GM23338 (cell line): Measurements from ENCODE around the gene TBC1D14. TPM values are rescaled to one million over a fixed set of nuclear protein-coding genes. Genes with fewer than 3 reads are reported as not detected.

Experiments used
- ATAC-seq: fragments of 200-7000 bp; cut with Tn5 transposase; 3 replicates; pipeline ENCODE4 v1.9.1; 2020
- DNase-seq: peaks from one replicate; pipeline ENCODE4 v3.0.0-alpha.2; 2015; ENCODE audit warnings: low spot score
- H2AFZ ChIP-seq: fragments of 200-600 bp; sonication (generic); 2 replicates; pipeline ENCODE4 v1.8.0; 2016; ENCODE audit warnings: antibody characterized with exemption, mild to moderate bottlenecking, moderate library complexity
- H3F3A ChIP-seq: fragments of 200-600 bp; sonication (generic); replicated peaks from 2 replicates; pipeline ENCODE4 v1.8.0; 2017; ENCODE audit warnings: antibody characterized with exemption, mixed run types, low read depth
- H3K27ac ChIP-seq: fragments of 200-600 bp; sonication (generic); 2 replicates; pipeline ENCODE4 v1.6.1; 2016; ENCODE audit warnings: low read depth
- H3K27me3 ChIP-seq: fragments of 200-600 bp; sonication (generic); 2 replicates; pipeline ENCODE4 v1.8.0; 2016; ENCODE audit warnings: mild to moderate bottlenecking, mixed run types, moderate library complexity; ENCODE audit not compliant: insufficient read depth
- H3K36me3 ChIP-seq: fragments of 200-600 bp; sonication (generic); 2 replicates; pipeline ENCODE4 v1.8.0; 2016; ENCODE audit warnings: mild to moderate bottlenecking; ENCODE audit not compliant: insufficient read depth
- H3K4me1 ChIP-seq: fragments of 200-600 bp; sonication (generic); 2 replicates; pipeline ENCODE4 v1.8.0; 2016; ENCODE audit warnings: mild to moderate bottlenecking, moderate library complexity; ENCODE audit not compliant: insufficient read depth
- H3K4me2 ChIP-seq: fragments of 200-600 bp; sonication (generic); 2 replicates; pipeline ENCODE4 v1.7.1; 2017; ENCODE audit warnings: mixed run types
- H3K4me3 ChIP-seq: fragments of 200-600 bp; sonication (generic); 2 replicates; pipeline ENCODE4 v1.6.1; 2016; ENCODE audit warnings: mixed run types
- H3K79me2 ChIP-seq: fragments of 200-600 bp; sonication (generic); replicated peaks from 2 replicates; pipeline ENCODE4 v1.8.0; 2017; ENCODE audit warnings: mild to moderate bottlenecking; ENCODE audit not compliant: insufficient read depth
- H3K9me2 ChIP-seq: fragments of 200-600 bp; sonication (generic); 2 replicates; pipeline ENCODE4 v1.8.0; 2017; ENCODE audit not compliant: insufficient read depth
- H4K20me1 ChIP-seq: fragments of 200-600 bp; sonication (generic); replicated peaks from 2 replicates; pipeline ENCODE4 v1.8.0; 2017; ENCODE audit warnings: mild to moderate bottlenecking; ENCODE audit not compliant: insufficient read depth
- H3K27ac Mint-ChIP-seq: 2 replicates; pipeline ENCODE4 v1.8.0; 2020; ENCODE audit warnings: inconsistent platforms, mild to moderate bottlenecking, moderate library complexity, mixed read lengths
- H3K27me3 Mint-ChIP-seq: 3 replicates; pipeline ENCODE4 v1.8.0; 2022; ENCODE audit warnings: low read depth, mild to moderate bottlenecking, moderate library complexity, mixed read lengths, inconsistent platforms; ENCODE audit not compliant: insufficient read depth, poor library complexity
- H3K36me3 Mint-ChIP-seq: 3 replicates; pipeline ENCODE4 v1.8.0; 2021; ENCODE audit warnings: low read depth, mild to moderate bottlenecking, inconsistent platforms, moderate library complexity, mixed read lengths
- H3K4me1 Mint-ChIP-seq: 3 replicates; pipeline ENCODE4 v1.8.0; 2020; ENCODE audit warnings: mild to moderate bottlenecking, inconsistent platforms, mixed read lengths
- H3K4me3 Mint-ChIP-seq: 3 replicates; pipeline ENCODE4 v1.8.0; 2021; ENCODE audit warnings: moderate library complexity, mild to moderate bottlenecking, inconsistent platforms, mixed read lengths
- H3K9me3 Mint-ChIP-seq: 3 replicates; pipeline ENCODE4 v1.8.0; 2020; ENCODE audit warnings: moderate library complexity, mild to moderate bottlenecking, inconsistent platforms, mixed read lengths
- CREB1 ChIP-seq: fragments of 250-450 bp; sonication (Bioruptor Pico); IDR thresholded peaks from 2 replicates; pipeline ENCODE4 v1.5.0; 2020; ENCODE audit warnings: low read depth, mild to moderate bottlenecking, moderate library complexity
- EZH2 ChIP-seq: fragments of 200-600 bp; sonication (generic); IDR thresholded peaks from one replicate; pipeline ENCODE4 v1.8.0; 2017; ENCODE audit warnings: antibody characterized with exemption, mild to moderate bottlenecking, low read depth; ENCODE audit not compliant: unreplicated experiment
- EZH2phosphoT487 ChIP-seq: fragments of 200-600 bp; sonication (generic); IDR thresholded peaks from one replicate; pipeline ENCODE4 v1.8.1; 2018; ENCODE audit warnings: antibody characterized with exemption; ENCODE audit not compliant: unreplicated experiment
- JUNB ChIP-seq: IDR thresholded peaks from one replicate; pipeline ENCODE4 v1.6.1; 2016; ENCODE audit warnings: antibody characterized with exemption; ENCODE audit not compliant: unreplicated experiment
- NANOG ChIP-seq: IDR thresholded peaks from 2 replicates; pipeline ENCODE4 v1.6.1; 2016; ENCODE audit warnings: antibody characterized with exemption, borderline replicate concordance
- POLR2AphosphoS5 ChIP-seq: IDR thresholded peaks from 2 replicates; pipeline ENCODE4 v1.6.1; 2016; ENCODE audit warnings: antibody characterized with exemption, low read depth
- STAT1 ChIP-seq: IDR thresholded peaks from one replicate; pipeline ENCODE4 v1.6.1; 2016; ENCODE audit warnings: antibody characterized with exemption; ENCODE audit not compliant: unreplicated experiment
- ZNF114 ChIP-seq: fragments of 250-450 bp; sonication (Bioruptor Pico); IDR thresholded peaks from 2 replicates; pipeline ENCODE4 v1.5.0; 2020; ENCODE audit warnings: mild to moderate bottlenecking, moderate library complexity
- ZNF331 ChIP-seq: fragments of 250-450 bp; sonication (Bioruptor Pico); IDR thresholded peaks from 2 replicates; pipeline ENCODE4 v1.5.0; 2020; ENCODE audit warnings: low read depth, mild to moderate bottlenecking, moderate library complexity
- polyA plus RNA-seq: library from polyadenylated mRNA; unstranded; fragments of >200 nt; fragmentation: Nextera tagmentation; extraction: Ambion mirVana; gene quantifications from 2 replicates; pipeline ENCODE4 v1.2.1, GENCODE V29; 2016
- total RNA-seq: library from RNA; depleted of rRNA; stranded (reverse); fragments of >200 nt; shearing (Covaris generic); gene quantifications from 2 replicates; pipeline ENCODE4 v1.2.3, GENCODE V29; 2014
- TF ChIP-seq, protein P1 (sequence below): IDR thresholded peaks from one replicate; pipeline ENCODE4 v1.6.1; 2018; ENCODE audit warnings: antibody characterized with exemption; ENCODE audit not compliant: unreplicated experiment
- TF ChIP-seq, protein P2 (sequence below): IDR thresholded peaks from 2 replicates; pipeline ENCODE4 v1.6.1; 2016; ENCODE audit warnings: antibody characterized with exemption
- TF ChIP-seq, protein P3 (sequence below), 2 experiments: fragments of 200-600 bp in 1 of 2; sonication (generic) in 1 of 2; conservative IDR thresholded peaks; 2 replicates each; pipeline versions ENCODE4 v1.5.1 to v1.6.1; 2016 to 2017; ENCODE audit warnings: antibody characterized with exemption in 2 of 2, low read depth in 2 of 2, mild to moderate bottlenecking in 2 of 2, moderate library complexity in 1 of 2
- TF ChIP-seq, protein P4 (sequence below): fragments of 250-450 bp; sonication (Bioruptor Pico); IDR thresholded peaks from 2 replicates; pipeline ENCODE4 v1.5.0; 2020; ENCODE audit warnings: mild to moderate bottlenecking, moderate library complexity

Gene TBC1D14
- total and polyA plus RNA-seq, 2 experiments from 2014 or later, result 18.2 to 59.7 TPM

DNA sequence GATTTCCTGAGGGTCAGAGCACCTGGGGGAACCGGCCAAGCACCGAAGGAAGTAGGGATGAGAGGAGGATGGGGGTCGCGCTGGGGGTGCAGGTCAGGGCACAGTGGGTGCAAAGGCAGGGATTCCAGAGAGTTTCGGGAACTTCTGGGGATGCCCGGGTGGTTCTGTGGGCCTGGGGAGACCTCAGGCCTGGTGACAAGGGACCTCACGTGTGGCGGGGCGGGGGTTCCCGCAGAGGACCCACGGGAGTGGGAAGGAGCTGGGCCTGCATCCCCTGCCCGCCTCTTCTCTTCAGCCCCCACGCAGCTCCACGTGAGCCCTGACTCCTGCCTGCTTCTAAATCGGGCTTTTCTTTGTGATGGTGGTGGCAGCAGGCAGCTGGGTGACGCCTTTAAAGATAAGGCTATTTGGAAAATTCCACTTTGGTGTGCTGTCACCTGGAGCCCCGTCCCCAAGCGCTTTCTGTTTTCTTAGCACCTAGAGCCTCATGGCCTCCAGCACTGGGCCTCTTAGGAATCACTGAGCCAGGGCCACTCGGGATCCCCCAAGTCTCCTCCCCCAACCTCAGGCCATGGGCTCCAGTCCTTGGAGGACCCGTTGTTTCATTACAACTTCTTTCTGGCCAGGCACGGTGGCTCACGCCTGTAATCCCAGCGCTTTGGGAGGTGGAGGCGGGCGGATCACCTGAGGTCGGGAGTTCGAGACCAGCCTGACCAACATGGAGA lies 7.1 kb upstream of the TBC1D14 start:
- no peak overlapping the region for H3K27ac ChIP-seq
- Mint-ChIP-seq H3K4me3 (no peak overlapping the region), H3K27me3 (peaks cover 7% of the 10 kb centered on the region), H3K9me3 (no peaks in the 10 kb centered on the region; the same call in 2 of the 3 replicates), H3K36me3 (no peaks in the 10 kb centered on the region), H3K4me1 (peaks cover 5% of the 10 kb centered on the region; the same call in 2 of the 3 replicates), H3K27ac (no peak overlapping the region)
- no peaks in the 10 kb centered on the region for H4K20me1 ChIP-seq
- no peaks in the 10 kb centered on the region for H3K9me2 ChIP-seq
- 0 out of 2 replicates have a peak overlapping the region, but pooled peaks have one; percentile 66 for H2AFZ ChIP-seq
- no peak overlapping the region for H3K4me2 ChIP-seq
- ATAC-seq, result peak; percentile 16
- H3K79me2 ChIP-seq, result no peaks in the 10 kb centered on the region
- no peaks in the 10 kb centered on the region for H3F3A ChIP-seq
- no peaks in the 10 kb centered on the region for H3K36me3 ChIP-seq
- H3K27me3 ChIP-seq, result no peaks in the 10 kb centered on the region
- no peaks in the 10 kb centered on the region for H3K4me1 ChIP-seq
- H3K4me3 ChIP-seq, result no peak overlapping the region
- TF ChIP-seq ZNF114 (CRISPR knock-in tag), result no peak
- TF ChIP-seq EZH2phosphoT487, result no peak
- TF ChIP-seq POLR2AphosphoS5, result no peak
- TF ChIP-seq, protein P1, sequence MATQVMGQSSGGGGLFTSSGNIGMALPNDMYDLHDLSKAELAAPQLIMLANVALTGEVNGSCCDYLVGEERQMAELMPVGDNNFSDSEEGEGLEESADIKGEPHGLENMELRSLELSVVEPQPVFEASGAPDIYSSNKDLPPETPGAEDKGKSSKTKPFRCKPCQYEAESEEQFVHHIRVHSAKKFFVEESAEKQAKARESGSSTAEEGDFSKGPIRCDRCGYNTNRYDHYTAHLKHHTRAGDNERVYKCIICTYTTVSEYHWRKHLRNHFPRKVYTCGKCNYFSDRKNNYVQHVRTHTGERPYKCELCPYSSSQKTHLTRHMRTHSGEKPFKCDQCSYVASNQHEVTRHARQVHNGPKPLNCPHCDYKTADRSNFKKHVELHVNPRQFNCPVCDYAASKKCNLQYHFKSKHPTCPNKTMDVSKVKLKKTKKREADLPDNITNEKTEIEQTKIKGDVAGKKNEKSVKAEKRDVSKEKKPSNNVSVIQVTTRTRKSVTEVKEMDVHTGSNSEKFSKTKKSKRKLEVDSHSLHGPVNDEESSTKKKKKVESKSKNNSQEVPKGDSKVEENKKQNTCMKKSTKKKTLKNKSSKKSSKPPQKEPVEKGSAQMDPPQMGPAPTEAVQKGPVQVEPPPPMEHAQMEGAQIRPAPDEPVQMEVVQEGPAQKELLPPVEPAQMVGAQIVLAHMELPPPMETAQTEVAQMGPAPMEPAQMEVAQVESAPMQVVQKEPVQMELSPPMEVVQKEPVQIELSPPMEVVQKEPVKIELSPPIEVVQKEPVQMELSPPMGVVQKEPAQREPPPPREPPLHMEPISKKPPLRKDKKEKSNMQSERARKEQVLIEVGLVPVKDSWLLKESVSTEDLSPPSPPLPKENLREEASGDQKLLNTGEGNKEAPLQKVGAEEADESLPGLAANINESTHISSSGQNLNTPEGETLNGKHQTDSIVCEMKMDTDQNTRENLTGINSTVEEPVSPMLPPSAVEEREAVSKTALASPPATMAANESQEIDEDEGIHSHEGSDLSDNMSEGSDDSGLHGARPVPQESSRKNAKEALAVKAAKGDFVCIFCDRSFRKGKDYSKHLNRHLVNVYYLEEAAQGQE, result no peak
- TF ChIP-seq CREB1 (CRISPR knock-in tag), result no peak
- TF ChIP-seq, protein P2, sequence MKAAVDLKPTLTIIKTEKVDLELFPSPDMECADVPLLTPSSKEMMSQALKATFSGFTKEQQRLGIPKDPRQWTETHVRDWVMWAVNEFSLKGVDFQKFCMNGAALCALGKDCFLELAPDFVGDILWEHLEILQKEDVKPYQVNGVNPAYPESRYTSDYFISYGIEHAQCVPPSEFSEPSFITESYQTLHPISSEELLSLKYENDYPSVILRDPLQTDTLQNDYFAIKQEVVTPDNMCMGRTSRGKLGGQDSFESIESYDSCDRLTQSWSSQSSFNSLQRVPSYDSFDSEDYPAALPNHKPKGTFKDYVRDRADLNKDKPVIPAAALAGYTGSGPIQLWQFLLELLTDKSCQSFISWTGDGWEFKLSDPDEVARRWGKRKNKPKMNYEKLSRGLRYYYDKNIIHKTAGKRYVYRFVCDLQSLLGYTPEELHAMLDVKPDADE, result no peak
- no peak for TF ChIP-seq ZNF331 (CRISPR knock-in tag)
- no peak for TF ChIP-seq STAT1
- TF ChIP-seq, protein P3, sequence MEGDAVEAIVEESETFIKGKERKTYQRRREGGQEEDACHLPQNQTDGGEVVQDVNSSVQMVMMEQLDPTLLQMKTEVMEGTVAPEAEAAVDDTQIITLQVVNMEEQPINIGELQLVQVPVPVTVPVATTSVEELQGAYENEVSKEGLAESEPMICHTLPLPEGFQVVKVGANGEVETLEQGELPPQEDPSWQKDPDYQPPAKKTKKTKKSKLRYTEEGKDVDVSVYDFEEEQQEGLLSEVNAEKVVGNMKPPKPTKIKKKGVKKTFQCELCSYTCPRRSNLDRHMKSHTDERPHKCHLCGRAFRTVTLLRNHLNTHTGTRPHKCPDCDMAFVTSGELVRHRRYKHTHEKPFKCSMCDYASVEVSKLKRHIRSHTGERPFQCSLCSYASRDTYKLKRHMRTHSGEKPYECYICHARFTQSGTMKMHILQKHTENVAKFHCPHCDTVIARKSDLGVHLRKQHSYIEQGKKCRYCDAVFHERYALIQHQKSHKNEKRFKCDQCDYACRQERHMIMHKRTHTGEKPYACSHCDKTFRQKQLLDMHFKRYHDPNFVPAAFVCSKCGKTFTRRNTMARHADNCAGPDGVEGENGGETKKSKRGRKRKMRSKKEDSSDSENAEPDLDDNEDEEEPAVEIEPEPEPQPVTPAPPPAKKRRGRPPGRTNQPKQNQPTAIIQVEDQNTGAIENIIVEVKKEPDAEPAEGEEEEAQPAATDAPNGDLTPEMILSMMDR (conservative IDR thresholded peaks at IDR 0.05; ENCODE audit: low read depth in 2 of 2), result no peak
- no peak for TF ChIP-seq NANOG
- TF ChIP-seq, protein P4, sequence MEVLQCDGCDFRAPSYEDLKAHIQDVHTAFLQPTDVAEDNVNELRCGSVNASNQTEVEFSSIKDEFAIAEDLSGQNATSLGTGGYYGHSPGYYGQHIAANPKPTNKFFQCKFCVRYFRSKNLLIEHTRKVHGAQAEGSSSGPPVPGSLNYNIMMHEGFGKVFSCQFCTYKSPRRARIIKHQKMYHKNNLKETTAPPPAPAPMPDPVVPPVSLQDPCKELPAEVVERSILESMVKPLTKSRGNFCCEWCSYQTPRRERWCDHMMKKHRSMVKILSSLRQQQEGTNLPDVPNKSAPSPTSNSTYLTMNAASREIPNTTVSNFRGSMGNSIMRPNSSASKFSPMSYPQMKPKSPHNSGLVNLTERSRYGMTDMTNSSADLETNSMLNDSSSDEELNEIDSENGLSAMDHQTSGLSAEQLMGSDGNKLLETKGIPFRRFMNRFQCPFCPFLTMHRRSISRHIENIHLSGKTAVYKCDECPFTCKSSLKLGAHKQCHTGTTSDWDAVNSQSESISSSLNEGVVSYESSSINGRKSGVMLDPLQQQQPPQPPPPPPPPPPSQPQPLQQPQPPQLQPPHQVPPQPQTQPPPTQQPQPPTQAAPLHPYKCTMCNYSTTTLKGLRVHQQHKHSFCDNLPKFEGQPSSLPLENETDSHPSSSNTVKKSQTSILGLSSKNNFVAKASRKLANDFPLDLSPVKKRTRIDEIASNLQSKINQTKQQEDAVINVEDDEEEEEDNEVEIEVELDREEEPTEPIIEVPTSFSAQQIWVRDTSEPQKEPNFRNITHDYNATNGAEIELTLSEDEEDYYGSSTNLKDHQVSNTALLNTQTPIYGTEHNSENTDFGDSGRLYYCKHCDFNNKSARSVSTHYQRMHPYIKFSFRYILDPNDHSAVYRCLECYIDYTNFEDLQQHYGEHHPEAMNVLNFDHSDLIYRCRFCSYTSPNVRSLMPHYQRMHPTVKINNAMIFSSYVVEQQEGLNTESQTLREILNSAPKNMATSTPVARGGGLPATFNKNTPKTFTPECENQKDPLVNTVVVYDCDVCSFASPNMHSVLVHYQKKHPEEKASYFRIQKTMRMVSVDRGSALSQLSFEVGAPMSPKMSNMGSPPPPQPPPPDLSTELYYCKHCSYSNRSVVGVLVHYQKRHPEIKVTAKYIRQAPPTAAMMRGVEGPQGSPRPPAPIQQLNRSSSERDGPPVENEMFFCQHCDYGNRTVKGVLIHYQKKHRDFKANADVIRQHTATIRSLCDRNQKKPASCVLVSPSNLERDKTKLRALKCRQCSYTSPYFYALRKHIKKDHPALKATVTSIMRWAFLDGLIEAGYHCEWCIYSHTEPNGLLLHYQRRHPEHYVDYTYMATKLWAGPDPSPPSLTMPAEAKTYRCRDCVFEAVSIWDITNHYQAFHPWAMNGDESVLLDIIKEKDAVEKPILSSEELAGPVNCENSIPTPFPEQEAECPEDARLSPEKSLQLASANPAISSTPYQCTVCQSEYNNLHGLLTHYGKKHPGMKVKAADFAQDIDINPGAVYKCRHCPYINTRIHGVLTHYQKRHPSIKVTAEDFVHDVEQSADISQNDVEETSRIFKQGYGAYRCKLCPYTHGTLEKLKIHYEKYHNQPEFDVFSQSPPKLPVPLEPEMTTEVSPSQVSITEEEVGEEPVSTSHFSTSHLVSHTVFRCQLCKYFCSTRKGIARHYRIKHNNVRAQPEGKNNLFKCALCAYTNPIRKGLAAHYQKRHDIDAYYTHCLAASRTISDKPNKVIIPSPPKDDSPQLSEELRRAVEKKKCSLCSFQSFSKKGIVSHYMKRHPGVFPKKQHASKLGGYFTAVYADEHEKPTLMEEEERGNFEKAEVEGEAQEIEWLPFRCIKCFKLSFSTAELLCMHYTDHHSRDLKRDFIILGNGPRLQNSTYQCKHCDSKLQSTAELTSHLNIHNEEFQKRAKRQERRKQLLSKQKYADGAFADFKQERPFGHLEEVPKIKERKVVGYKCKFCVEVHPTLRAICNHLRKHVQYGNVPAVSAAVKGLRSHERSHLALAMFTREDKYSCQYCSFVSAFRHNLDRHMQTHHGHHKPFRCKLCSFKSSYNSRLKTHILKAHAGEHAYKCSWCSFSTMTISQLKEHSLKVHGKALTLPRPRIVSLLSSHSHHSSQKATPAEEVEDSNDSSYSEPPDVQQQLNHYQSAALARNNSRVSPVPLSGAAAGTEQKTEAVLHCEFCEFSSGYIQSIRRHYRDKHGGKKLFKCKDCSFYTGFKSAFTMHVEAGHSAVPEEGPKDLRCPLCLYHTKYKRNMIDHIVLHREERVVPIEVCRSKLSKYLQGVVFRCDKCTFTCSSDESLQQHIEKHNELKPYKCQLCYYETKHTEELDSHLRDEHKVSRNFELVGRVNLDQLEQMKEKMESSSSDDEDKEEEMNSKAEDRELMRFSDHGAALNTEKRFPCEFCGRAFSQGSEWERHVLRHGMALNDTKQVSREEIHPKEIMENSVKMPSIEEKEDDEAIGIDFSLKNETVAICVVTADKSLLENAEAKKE (CRISPR knock-in tag), result no peak
- no peak for TF ChIP-seq JUNB
- TF ChIP-seq EZH2, result no peak
- DNase-seq, result no peak
